Activated CD4-positive, alpha-beta T cell treated with anti-CD3 and anti-CD28 coated beads, Interleukin-10, Interleukin-2, amounts not matched to agents 100 ng/mL and 50 ng/mL, durations not matched to agents 16 hours and 8 hours (primary cell): ENCODE results near the gene ARSG.

Experiments
- DNase-seq: peaks from one replicate; pipeline ENCODE4 v3.0.0-alpha.2; 2020

Gene ARSG

DNA sequence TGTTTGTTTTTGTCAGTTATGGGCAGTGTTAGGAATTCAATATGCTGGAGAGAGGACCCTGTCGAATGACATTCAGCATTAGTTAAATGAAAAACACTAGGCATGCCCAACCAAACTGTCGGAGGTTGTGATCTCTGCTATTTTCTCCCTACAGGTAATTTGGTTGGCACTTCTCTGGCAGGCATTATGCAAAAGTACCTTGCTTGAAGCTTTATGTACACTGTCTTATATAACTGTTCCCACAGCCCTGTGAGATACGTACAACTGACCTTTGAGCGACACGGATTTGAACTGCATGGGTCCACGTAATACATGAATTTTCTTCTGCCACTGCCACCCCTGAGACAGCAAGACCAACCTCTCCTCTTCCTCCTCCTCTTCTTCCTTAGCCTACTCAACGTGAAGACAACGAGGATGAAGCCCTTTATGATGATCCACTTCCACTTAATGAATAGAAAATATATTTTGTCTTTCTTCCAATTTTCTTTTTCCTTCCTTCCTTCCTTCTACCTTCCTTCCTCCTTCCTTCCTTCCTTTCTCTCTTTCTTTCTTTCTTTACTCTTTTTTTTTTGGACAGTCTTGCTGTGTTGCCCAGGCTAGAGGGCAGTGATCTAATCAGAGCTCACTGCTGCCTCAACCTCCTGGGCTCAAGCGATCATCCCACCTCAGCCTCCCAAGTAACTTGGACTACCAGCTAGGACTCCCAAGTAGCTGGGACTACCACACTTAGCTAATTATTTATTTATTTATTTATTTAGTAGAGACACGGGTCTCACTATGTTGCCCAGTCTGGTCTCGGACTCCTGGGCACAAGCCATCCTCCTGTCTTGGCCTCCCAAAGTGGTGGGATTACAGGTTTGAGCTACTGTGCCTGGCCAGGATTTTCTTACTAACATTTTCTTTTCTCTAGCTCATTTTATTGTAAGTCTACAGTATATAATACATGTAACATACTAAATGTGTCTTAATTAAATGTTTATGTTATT is 88.7 kb downstream of the ARSG start:
- DNase-seq = no peak

DNA sequence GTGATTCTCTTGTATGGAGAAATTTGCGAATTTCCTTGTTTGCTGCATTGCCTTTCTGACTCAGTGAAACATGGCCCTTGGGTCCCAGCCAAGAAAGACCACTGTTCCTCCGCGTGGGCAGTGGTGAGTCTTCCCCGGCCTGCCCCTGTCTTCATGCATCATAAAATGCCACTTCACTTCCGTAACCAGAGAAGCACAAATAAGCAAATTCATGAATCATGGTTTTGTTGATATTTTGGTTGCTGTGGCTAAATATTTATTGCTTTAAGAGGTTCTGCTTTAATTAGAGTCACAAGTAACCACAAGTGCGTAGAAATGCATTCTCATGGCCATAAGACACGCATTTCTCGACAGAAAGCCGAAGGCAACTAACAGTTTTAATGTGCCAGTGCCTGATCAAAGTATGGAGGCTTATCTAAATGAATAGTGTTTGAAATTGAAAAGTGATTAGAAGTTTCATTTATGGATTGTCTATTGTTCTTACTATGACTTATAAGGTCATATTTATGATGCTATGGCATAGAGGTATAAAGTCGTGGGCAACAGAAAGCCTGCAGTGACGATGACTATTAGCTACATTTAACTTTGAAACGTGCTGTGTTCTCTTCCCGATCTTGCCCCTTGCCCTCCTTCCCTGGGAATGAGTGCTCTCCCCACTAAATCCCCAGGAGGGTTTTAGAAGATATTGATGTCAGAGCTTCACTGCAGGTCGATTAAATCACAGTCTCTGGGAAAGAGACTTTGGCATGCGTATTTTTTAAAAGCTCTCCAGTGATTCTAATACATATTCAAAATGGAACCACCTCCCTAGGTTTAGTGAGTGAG is 90.0 kb downstream of the ARSG start:
- no peak for DNase-seq

GRCh38 chr17:68382582-68383085 is 91.3 kb downstream of the ARSG start:
- DNase-seq = no peak

DNA sequence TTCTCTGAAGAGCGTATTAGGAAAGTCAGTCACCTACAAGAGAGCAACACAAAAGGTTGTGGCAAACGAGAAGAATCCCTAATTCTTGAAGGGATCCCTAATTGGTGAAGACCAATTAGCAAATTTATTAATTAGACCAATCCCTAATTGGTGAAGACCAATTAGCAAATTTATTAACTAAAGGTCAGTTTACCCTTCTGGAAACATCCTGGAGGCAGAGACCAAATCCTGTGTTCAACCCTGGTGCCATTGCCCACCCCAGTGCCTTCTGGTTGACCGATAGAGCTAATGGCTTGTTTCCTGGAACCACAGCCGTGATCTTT is 91.8 kb downstream of the ARSG start:
- no peak for DNase-seq

- peak; percentile 31 for DNase-seq
These were observed 92.4 kb downstream of the ARSG start for GRCh38 chr17:68383443-68384321.

- no peak for DNase-seq
These were observed 93.2 kb downstream of the ARSG start for GRCh38 chr17:68384471-68384870.

- DNase-seq = no peak
These were observed 93.6 kb downstream of the ARSG start for GRCh38 chr17:68384941-68385340.

DNA sequence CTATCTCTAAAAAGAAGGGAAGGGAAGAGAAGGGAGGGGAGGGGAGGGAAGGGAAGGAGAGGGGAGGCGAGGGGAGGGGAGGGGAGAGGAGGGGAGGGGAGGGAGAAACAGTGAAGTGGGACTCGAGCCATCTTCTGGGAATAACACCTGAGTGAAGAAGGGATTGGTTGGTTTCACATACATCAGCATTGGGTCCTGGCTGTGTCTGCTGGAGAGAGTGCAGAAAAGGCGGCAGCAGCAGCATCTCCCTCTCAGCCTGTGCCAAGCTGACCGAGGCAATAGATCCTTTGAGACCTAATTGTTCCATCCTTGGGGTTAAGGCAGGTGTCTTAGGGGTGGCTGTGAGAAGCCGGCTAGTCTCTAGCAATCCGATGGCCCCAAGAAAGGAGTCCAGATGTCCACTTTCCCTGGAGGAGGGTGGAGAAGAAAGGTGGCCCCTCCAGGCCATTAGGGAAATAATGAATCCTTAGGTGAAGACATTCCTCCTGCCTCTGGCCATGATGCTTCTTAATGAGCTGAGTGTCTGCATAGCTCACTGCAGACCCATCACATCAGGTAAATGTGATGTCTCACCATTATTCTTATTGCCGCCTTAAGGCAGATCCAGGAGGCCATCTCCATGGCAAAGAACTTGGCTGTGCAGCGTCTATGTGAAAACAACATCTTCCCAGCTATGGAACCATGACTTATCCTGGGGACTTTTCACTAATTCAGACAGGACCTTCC is 94.4 kb downstream of the ARSG start:
- DNase-seq = no peak

GRCh38 chr17:68387435-68388218 is 96.3 kb downstream of the ARSG start:
- no peak for DNase-seq

- DNase-seq = no peak
These were observed 97.7 kb downstream of the ARSG start for GRCh38 chr17:68389041-68389440.

- DNase-seq = no peak
These were observed 99.7 kb downstream of the ARSG start for GRCh38 chr17:68390888-68391545.

- no peak for DNase-seq
These were observed 100.4 kb downstream of the ARSG start for GRCh38 chr17:68391561-68392268.

GRCh38 chr17:68394608-68395331 is 103.5 kb downstream of the ARSG start:
- DNase-seq = no peak

GRCh38 chr17:68396226-68397107 is 105.2 kb downstream of the ARSG start:
- no peak for DNase-seq

DNA sequence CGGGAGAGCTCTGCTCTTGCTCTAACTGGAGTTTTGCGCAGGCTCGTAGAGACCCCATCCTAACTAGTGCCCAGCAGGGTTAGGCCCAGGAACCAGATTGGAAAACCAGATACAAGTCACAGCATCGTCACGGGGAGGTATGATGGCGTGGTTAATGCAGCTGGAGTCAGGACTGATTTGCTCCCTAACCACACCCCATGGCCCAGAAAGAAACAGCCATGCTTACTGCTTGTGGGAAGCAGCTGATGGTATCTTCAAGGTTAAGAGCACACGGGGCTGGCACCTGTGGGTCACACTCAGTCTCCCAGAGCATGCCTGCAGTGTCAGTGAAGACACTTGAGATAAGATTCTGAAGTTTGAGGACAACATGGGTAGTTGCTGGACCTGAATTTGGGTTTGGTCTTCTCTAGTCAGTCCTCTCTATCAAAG is 105.8 kb downstream of the ARSG start:
- no peak for DNase-seq

DNA sequence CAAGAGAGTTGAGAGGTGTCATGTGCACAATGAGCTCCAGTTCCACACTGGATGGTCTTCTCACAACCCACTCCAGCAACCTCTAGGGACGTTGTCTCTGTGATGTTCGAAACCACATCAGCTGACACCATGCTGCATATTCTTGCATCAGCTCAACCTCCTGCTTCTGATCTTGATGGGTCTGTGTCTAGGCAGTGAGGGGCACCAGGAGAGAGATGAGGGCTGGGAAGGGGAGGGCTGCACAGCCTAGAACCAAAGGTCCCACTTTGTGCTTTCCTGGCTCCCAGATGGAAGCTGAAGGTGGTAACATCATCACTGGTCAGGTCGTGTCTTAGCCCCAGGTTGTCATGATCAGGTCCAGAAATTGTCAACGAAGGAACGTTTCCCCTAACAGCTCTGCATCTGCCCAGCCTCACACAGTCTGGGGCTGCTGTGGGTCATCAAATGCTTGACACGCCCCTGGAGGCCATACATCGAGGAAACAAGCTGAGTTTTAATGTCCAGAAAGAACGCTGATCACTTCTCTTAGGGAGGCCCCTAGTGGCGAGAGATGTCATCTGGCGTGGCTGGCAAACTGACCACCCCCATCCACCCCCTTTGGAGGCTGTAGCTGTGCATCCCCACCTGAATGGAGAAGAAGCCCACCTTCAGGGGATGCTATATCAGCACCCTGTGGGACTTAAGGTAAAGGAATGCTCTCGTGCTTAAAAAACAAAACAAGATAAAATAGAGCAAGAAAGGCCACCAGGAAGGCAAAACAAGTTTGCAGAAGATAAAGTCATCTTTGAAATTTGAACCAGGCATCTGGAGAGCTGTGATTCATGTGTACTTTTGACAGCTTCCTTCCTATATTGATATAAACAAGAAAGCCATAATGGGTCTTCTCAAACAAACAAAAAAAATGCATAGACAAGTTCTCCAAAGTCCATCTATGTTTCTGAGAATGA is 107.7 kb downstream of the ARSG start:
- peak; percentile 69 for DNase-seq
